ENCODE data around the gene ZFAND3. TPM values are rescaled to one million over a fixed set of nuclear protein-coding genes. Genes with fewer than 3 reads are reported as not detected.

ZFAND3 gene
- total RNA-seq, 1 experiment from 2014 or later: 47.2 TPM

DNA sequence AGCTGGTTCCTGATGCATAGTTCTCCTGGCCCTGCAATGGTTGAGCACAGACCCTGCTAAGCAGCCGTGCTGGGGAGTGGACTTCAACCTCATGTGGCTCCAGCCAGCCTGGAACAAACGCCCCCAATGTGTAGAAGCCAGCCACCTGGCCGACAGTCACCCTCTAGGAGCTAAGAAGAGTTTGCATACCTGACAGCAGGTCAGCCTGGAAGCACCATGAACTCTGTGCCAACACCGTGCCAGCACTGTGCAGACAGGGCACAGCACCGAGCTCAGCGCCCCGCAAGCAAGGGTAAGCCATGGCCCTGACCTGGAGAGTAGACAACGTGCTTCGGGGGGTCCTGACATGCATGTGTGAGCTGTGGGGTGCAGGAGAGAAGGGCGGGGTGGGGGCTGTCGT is 356.3 kb downstream of the ZFAND3 start (continued):
- TF ChIP-seq TCF7L2 (IDR thresholded peaks at IDR 0.05; ENCODE audit: borderline replicate concordance, extremely low read depth, insufficient read depth, insufficient read length) (no peak), SIN3A (IDR thresholded peaks at IDR 0.05; ENCODE audit: low read depth) (no peak), POLR2AphosphoS5 (IDR thresholded peaks at IDR 0.05; ENCODE audit: low read depth, low read length) (no peak), EZH2phosphoT487 (IDR thresholded peaks at IDR 0.05; ENCODE audit: borderline replicate concordance) (no peak), CBX3 (IDR thresholded peaks at IDR 0.05; ENCODE audit: low read depth) (no peak)

DNA sequence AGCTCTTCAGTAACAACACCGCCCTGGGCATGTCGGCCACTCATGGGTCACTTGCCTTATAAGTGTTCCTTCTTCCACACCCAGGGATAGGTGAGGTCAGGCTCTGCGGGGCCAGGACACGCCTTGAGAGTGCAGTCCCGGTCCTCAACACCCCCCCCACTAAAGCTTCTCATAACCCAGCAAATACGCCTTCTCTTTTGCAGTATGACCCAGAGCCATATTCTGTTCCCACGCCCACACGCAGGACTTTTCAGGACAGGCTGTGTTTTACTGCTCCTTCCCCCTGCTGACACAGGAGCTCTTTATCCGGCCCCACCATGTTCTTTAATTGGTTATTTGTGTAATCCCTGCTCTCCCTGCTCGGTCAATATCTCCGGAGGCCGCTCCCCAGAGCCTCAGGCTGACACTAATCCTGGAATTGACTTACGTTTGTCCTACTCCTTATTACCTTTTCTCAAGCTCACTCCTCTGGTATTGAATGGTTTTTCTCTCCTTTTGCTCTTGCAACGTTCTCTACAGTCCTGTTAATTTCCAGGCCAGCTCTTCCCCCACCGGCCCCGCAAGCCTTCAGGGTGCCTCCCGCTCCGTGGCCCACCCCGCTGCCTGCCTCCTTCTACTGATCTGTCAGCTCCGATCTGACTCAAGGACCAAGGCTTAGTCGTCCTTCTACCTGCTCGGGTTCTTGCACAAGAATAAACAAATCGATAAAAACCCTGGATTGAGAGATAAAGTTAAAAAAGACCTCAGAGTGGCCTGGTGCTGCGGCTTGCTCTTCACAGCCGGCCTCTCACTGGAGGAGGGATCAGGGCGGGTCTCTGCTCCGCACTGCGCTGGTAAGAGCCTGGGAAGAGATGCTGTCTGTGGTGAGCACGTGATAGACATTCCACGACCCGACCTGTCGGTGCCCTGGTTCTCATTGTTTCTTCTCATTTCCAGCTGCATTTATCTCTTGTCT is 357.5 kb downstream of the ZFAND3 start:
- no peak overlapping the region for H3K4me2 ChIP-seq (ENCODE audit: low read length)
- no peak overlapping the region for H3K9ac ChIP-seq (ENCODE audit: low read length)

More for the DNA sequence above, 357.5 kb downstream of the ZFAND3 start:
- no TSS peak for BruUV-seq (replicated peaks)
- Histone ChIP-seq H3K27me3 (ENCODE audit: insufficient read depth, low read length) (no peaks in the 10 kb centered on the region), H3K4me3 (replicated peaks in 1 of 2; ENCODE audit: low read depth in 1 of 2, low read length in 2 of 2) (no peak overlapping the region), H3K4me1 (ENCODE audit: control insufficient read depth in 1 of 2, insufficient read depth in 2 of 2, low read length in 2 of 2) (no peaks in the 10 kb centered on the region), H3K27ac (ENCODE audit: low read depth, low read length) (no peak overlapping the region), H3K79me2 (ENCODE audit: insufficient read depth, low read length) (no peaks in the 10 kb centered on the region), H3K9me3 (ENCODE audit: control insufficient read depth in 1 of 2, insufficient read depth in 1 of 2, low read depth in 1 of 2, low read length in 2 of 2) (no peaks in the 10 kb centered on the region), H3K9me2 (ENCODE audit: insufficient read depth) (no peaks in the 10 kb centered on the region), H3K36me3 (ENCODE audit: control insufficient read depth in 1 of 2, insufficient read depth in 2 of 2, low read length in 2 of 2) (no peaks in the 10 kb centered on the region), H4K20me1 (ENCODE audit: insufficient read depth) (no peaks in the 10 kb centered on the region), H2AFZ (ENCODE audit: low read depth, low read length, poor library complexity, severe bottlenecking) (no peak overlapping the region)
- intact Hi-C loops (cut with micrococcal nuclease): no loop called here
- TF ChIP-seq JUND (IDR thresholded peaks at IDR 0.05) (no peak), FOSL1 (IDR thresholded peaks at IDR 0.05; ENCODE audit: low read depth) (no peak), TCF7L2 (IDR thresholded peaks at IDR 0.05; ENCODE audit: borderline replicate concordance, extremely low read depth, insufficient read depth, insufficient read length) (no peak), EZH2phosphoT487 (IDR thresholded peaks at IDR 0.05; ENCODE audit: borderline replicate concordance) (no peak), ELF1 (IDR thresholded peaks at IDR 0.05; ENCODE audit: borderline replicate concordance, low read depth) (no peak), RAD21 (IDR thresholded peaks at IDR 0.05; ENCODE audit: low read depth) (no peak), EGR1 (IDR thresholded peaks at IDR 0.05; ENCODE audit: low read depth) (no peak), POLR2A (IDR thresholded peaks at IDR 0.05; ENCODE audit: borderline replicate concordance, extremely low read depth, insufficient read depth, insufficient read length) (no peak), SIN3A (IDR thresholded peaks at IDR 0.05; ENCODE audit: low read depth) (no peak), CBX3 (IDR thresholded peaks at IDR 0.05; ENCODE audit: low read depth) (no peak), ZNF274 (IDR thresholded peaks at IDR 0.05; ENCODE audit: low read depth, low read length) (no peak), CEBPB (IDR thresholded peaks at IDR 0.05; ENCODE audit: low read depth) (no peak), POLR2AphosphoS5 (IDR thresholded peaks at IDR 0.05; ENCODE audit: low read depth, low read length) (no peak)
- TF ChIP-seq, protein P1, sequence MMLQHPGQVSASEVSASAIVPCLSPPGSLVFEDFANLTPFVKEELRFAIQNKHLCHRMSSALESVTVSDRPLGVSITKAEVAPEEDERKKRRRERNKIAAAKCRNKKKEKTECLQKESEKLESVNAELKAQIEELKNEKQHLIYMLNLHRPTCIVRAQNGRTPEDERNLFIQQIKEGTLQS (IDR thresholded peaks at IDR 0.05): no peak
- TF ChIP-seq, protein P2, sequence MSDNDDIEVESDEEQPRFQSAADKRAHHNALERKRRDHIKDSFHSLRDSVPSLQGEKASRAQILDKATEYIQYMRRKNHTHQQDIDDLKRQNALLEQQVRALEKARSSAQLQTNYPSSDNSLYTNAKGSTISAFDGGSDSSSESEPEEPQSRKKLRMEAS (IDR thresholded peaks at IDR 0.05): no peak
- TF ChIP-seq, protein P3, sequence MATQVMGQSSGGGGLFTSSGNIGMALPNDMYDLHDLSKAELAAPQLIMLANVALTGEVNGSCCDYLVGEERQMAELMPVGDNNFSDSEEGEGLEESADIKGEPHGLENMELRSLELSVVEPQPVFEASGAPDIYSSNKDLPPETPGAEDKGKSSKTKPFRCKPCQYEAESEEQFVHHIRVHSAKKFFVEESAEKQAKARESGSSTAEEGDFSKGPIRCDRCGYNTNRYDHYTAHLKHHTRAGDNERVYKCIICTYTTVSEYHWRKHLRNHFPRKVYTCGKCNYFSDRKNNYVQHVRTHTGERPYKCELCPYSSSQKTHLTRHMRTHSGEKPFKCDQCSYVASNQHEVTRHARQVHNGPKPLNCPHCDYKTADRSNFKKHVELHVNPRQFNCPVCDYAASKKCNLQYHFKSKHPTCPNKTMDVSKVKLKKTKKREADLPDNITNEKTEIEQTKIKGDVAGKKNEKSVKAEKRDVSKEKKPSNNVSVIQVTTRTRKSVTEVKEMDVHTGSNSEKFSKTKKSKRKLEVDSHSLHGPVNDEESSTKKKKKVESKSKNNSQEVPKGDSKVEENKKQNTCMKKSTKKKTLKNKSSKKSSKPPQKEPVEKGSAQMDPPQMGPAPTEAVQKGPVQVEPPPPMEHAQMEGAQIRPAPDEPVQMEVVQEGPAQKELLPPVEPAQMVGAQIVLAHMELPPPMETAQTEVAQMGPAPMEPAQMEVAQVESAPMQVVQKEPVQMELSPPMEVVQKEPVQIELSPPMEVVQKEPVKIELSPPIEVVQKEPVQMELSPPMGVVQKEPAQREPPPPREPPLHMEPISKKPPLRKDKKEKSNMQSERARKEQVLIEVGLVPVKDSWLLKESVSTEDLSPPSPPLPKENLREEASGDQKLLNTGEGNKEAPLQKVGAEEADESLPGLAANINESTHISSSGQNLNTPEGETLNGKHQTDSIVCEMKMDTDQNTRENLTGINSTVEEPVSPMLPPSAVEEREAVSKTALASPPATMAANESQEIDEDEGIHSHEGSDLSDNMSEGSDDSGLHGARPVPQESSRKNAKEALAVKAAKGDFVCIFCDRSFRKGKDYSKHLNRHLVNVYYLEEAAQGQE (IDR thresholded peaks at IDR 0.05; ENCODE audit: low read depth): no peak
- TF ChIP-seq, protein P4, sequence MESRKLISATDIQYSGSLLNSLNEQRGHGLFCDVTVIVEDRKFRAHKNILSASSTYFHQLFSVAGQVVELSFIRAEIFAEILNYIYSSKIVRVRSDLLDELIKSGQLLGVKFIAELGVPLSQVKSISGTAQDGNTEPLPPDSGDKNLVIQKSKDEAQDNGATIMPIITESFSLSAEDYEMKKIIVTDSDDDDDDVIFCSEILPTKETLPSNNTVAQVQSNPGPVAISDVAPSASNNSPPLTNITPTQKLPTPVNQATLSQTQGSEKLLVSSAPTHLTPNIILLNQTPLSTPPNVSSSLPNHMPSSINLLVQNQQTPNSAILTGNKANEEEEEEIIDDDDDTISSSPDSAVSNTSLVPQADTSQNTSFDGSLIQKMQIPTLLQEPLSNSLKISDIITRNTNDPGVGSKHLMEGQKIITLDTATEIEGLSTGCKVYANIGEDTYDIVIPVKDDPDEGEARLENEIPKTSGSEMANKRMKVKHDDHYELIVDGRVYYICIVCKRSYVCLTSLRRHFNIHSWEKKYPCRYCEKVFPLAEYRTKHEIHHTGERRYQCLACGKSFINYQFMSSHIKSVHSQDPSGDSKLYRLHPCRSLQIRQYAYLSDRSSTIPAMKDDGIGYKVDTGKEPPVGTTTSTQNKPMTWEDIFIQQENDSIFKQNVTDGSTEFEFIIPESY (IDR thresholded peaks at IDR 0.05; ENCODE audit: extremely low read depth, insufficient replicate concordance, low read length): no peak
- DNase-seq (ENCODE audit: low read depth, low spot score) (no peak), ATAC-seq (no peak)
- POLR2A ChIA-PET: no interaction called here
- RAD21 ChIA-PET (ENCODE audit: low non-redundant PET in 1 of 2, low total read pairs in 2 of 2, uncharacterized antibody in 2 of 2, unreplicated experiment in 2 of 2): no interaction called here
- CTCF ChIA-PET: no interaction called here
